K562 (cell line): ENCODE results near the gene SEMA4G. TPM values are rescaled to one million over a fixed set of nuclear protein-coding genes. Genes with fewer than 3 reads are reported as not detected.

ENCODE experiments used
- ATAC-seq: fragments of 200-7000 bp; cut with Tn5 transposase; 3 replicates; pipeline ENCODE4 v1.9.1; 2020; ENCODE audit warnings: moderate library complexity
- BruUV-seq: library from RNA; stranded (reverse); fragments of 400-500 nt; replicated peaks from 2 replicates; lab custom pipeline; 2021; lab: Mats Ljungman, UMichigan
- CTCF ChIA-PET: fragments of 300-600 bp; formaldehyde crosslinking; extraction: SDS; loops from one replicate; lab custom pipeline; 2021; ENCODE audit warnings: low intra/inter-chr PET ratio; lab: Yijun Ruan, JAX
- POLR2A ChIA-PET: fragments of 300-600, 350-650 bp; sonication (Branson Sonifier 250); formaldehyde crosslinking; extraction: SDS; loops from one replicate; lab custom pipeline; 2021; ENCODE audit warnings: antibody characterized with exemption, inconsistent platforms; lab: Yijun Ruan, JAX
- DNase-seq, 4 experiments: peaks; one replicate each; pipeline versions ENCODE4 v3.0.0 to v3.0.0-alpha.2; 2011 to 2018; ENCODE audit warnings: low spot score in 3 of 4, mixed read lengths in 3 of 4; ENCODE audit errors: extremely low read depth in 1 of 4
- FAIRE-seq: peaks from 2 replicates; lab custom pipeline; 2011; peaks lifted over from hg19 to GRCh38; lab: Jason Lieb, UNC
- H2AFZ ChIP-seq: 2 replicates; pipeline ENCODE4 v1.6.0; 2011; ENCODE audit warnings: low read depth, low read length, control low read depth, inconsistent platforms
- H3K27ac ChIP-seq: fragments of 200-600 bp; 3 replicates; pipeline ENCODE4 v1.8.0; 2011; ENCODE audit warnings: low read depth, mild to moderate bottlenecking, control low read depth, inconsistent platforms, low read length, moderate library complexity, mixed read lengths; ENCODE audit errors: extremely low read depth
- H3K27me3 ChIP-seq, 2 experiments: fragments of 300-600 bp in 1 of 2; 2 replicates in 1 of 2; 3 replicates in 1 of 2; pipeline versions ENCODE4 v1.6.0 to v1.8.0; 2011; ENCODE audit warnings: inconsistent platforms in 2 of 2, low read length in 2 of 2, mild to moderate bottlenecking in 1 of 2, mixed read lengths in 1 of 2, moderate library complexity in 1 of 2; ENCODE audit not compliant: control insufficient read depth in 2 of 2, insufficient read depth in 2 of 2
- H3K36me3 ChIP-seq: fragments of 300-600 bp; 3 replicates; pipeline ENCODE4 v1.8.0; 2011; ENCODE audit warnings: mild to moderate bottlenecking, low read length, inconsistent platforms; ENCODE audit not compliant: control insufficient read depth, insufficient read depth
- H3K4me1 ChIP-seq, 2 experiments: fragments of 200-600 bp in 1 of 2; replicated peaks in 1 of 2; 2 replicates in 1 of 2; 3 replicates in 1 of 2; pipeline versions ENCODE4 v1.5.1 to v1.8.0; 2011; ENCODE audit warnings: inconsistent platforms in 2 of 2, low read length in 2 of 2, mild to moderate bottlenecking in 1 of 2, mixed read lengths in 1 of 2, moderate library complexity in 1 of 2; ENCODE audit not compliant: control insufficient read depth in 2 of 2, insufficient read depth in 2 of 2
- H3K4me2 ChIP-seq: 2 replicates; pipeline ENCODE4 v1.6.1; 2011; ENCODE audit warnings: low read length, control low read depth, inconsistent platforms, mixed read lengths; ENCODE audit not compliant: insufficient read depth
- H3K4me3 ChIP-seq: fragments of 200-600 bp; sonication (generic), shearing (Covaris generic); 2 replicates; pipeline ENCODE4 v1.5.1; 2016; ENCODE audit warnings: control low read depth, inconsistent platforms
- H3K79me2 ChIP-seq: fragments of 200-600 bp; 3 replicates; pipeline ENCODE4 v1.8.0; 2011; ENCODE audit warnings: low read length, inconsistent platforms; ENCODE audit not compliant: control insufficient read depth, insufficient read depth
- H3K9ac ChIP-seq, 2 experiments: 2 replicates each; pipeline versions ENCODE4 v1.6.0 to v1.6.1; 2011; ENCODE audit warnings: low read depth in 2 of 2, low read length in 2 of 2, control low read depth in 1 of 2, inconsistent platforms in 1 of 2, mild to moderate bottlenecking in 1 of 2, mixed read lengths in 1 of 2; ENCODE audit not compliant: insufficient read depth in 1 of 2
- H3K9me1 ChIP-seq: one replicate; pipeline ENCODE4 v1.6.0; 2011; ENCODE audit warnings: inconsistent platforms, mild to moderate bottlenecking, low read length, moderate library complexity; ENCODE audit not compliant: control insufficient read depth, insufficient read depth
- H3K9me3 ChIP-seq: replicated peaks from 2 replicates; pipeline ENCODE4 v1.5.1; 2011; ENCODE audit warnings: low read depth, low read length, inconsistent platforms; ENCODE audit not compliant: control insufficient read depth, insufficient read depth
- H4K20me1 ChIP-seq: replicated peaks from 2 replicates; pipeline ENCODE4 v1.6.1; 2011; ENCODE audit warnings: low read length, inconsistent platforms, mixed read lengths; ENCODE audit not compliant: control insufficient read depth, insufficient read depth
- ATF1 ChIP-seq, 2 experiments: fragments of 450-650 bp in 1 of 2; IDR thresholded peaks; 2 replicates each; pipeline ENCODE4 v1.6.1; 2016; ENCODE audit warnings: missing compliant biosample characterization in 1 of 2, missing genetic modification characterization in 1 of 2
- CSDE1 ChIP-seq, 2 experiments: fragments of 450-650 bp; IDR thresholded peaks; 2 replicates each; pipeline ENCODE4 v1.6.1; 2016; ENCODE audit warnings: mild to moderate bottlenecking in 1 of 2
- ESRRB ChIP-seq: fragments of 250-450 bp; sonication (Bioruptor Pico); IDR thresholded peaks from 2 replicates; pipeline ENCODE4 v1.5.0; 2020; ENCODE audit warnings: mild to moderate bottlenecking, moderate library complexity, borderline replicate concordance
- FOXK2 ChIP-seq, 2 experiments: fragments of 450-650 bp; IDR thresholded peaks in 1 of 2; conservative IDR thresholded peaks in 1 of 2; 2 replicates each; pipeline ENCODE4 v1.6.1; 2016; ENCODE audit warnings: low read depth in 2 of 2, mild to moderate bottlenecking in 1 of 2
- IRF2 ChIP-seq: sonication (generic); formaldehyde crosslinking; IDR thresholded peaks from 2 replicates; pipeline ENCODE4 v1.8.1; 2022; ENCODE audit warnings: mild to moderate bottlenecking, missing genetic modification reagents
- RFX7 ChIP-seq: fragments of 250-450 bp; sonication (Bioruptor Pico); IDR thresholded peaks from 2 replicates; pipeline ENCODE4 v1.5.1; 2021; ENCODE audit warnings: mild to moderate bottlenecking
- RUNX1 ChIP-seq: sonication (generic); IDR thresholded peaks from 2 replicates; pipeline ENCODE4 v1.6.1; 2016; ENCODE audit warnings: antibody characterized with exemption, low read depth
- SMARCB1 ChIP-seq: IDR thresholded peaks from 2 replicates; pipeline ENCODE4 v1.6.1; 2011; ENCODE audit warnings: improper control_type of control experiment, low read depth; ENCODE audit not compliant: insufficient read length
- XRCC5 ChIP-seq: fragments of 200-400 bp; formaldehyde crosslinking; IDR thresholded peaks from 2 replicates; pipeline ENCODE4 v1.6.1; 2017; ENCODE audit warnings: low read depth, mild to moderate bottlenecking, low read length
- WGBS: fragments of 100-300 bp; shearing (Covaris generic); methylation state at CpG from one replicate; pipeline ENCODE4 v1.1.6; 2016; ENCODE audit warnings: low coverage, mixed read lengths; ENCODE audit not compliant: insufficient coverage; ENCODE audit errors: missing lambda C conversion rate; 5-methylcytosine and 5-hydroxymethylcytosine counted together
- in situ Hi-C: fragments of 300-500 bp; cut with MboI; formaldehyde crosslinking; loops from 4 replicates; pipeline ENCODE4 v1.15.0; 2018; ENCODE audit warnings: inconsistent platforms, mixed read lengths
- intact Hi-C: fragments of 100-400 bp; cut with micrococcal nuclease; formaldehyde crosslinking; loops from 2 replicates; pipeline ENCODE4 v1.14.2; 2022
- polyA plus RNA-seq, 8 experiments: library from polyadenylated mRNA; depleted of rRNA in 4 of 8; stranded (reverse) in 5 of 8; unstranded in 3 of 8; fragments of >200 nt; fragmentation: Nextera tagmentation in 2 of 8; fragmentation: Illumina TruSeq in 1 of 8; extraction: Ambion mirVana in 2 of 8; extraction: Trizol in 1 of 8; gene quantifications; 2 replicates each; pipeline versions ENCODE4 v1.2.1 to v1.2.3, GENCODE V29; 2011 to 2014; ENCODE audit warnings: inconsistent platforms in 1 of 8, missing spikeins in 1 of 8
- total RNA-seq, 7 experiments: library from RNA; depleted of rRNA in 6 of 7; stranded (reverse); fragments of >200 nt in 6 of 7; fragmentation: Illumina TruSeq in 2 of 7; extraction: Trizol in 2 of 7; gene quantifications; 2 replicates each; pipeline versions ENCODE4 v1.2.1 to v1.2.3, GENCODE V29; 2011 to 2021; ENCODE audit warnings: low replicate concordance in 1 of 7
- TF ChIP-seq, protein P1 (sequence below): sonication (generic); formaldehyde crosslinking; IDR thresholded peaks from 2 replicates; pipeline ENCODE4 v1.8.0; 2022; ENCODE audit warnings: mild to moderate bottlenecking, missing genetic modification reagents
- TF ChIP-seq, protein P2 (sequence below), 2 experiments: fragments of 150-350 bp in 1 of 2; IDR thresholded peaks; 2 replicates each; pipeline ENCODE4 v1.6.1; 2012 to 2016; ENCODE audit warnings: low read depth in 2 of 2, low read length in 2 of 2, mild to moderate bottlenecking in 1 of 2, moderate library complexity in 1 of 2
- TF ChIP-seq, protein P3 (sequence below): fragments of 450-650 bp; IDR thresholded peaks from 2 replicates; pipeline ENCODE4 v1.6.1; 2014; ENCODE audit warnings: low read depth, mild to moderate bottlenecking, moderate library complexity, borderline replicate concordance
- TF ChIP-seq, protein P4 (sequence below): conservative IDR thresholded peaks from 2 replicates; pipeline ENCODE4 v1.6.1; 2011; ENCODE audit warnings: low read depth, mild to moderate bottlenecking, low read length; ENCODE audit not compliant: control insufficient read depth
- TF ChIP-seq, protein P5 (sequence below): fragments of 450-650 bp; conservative IDR thresholded peaks from 2 replicates; pipeline ENCODE4 v1.6.1; 2016; ENCODE audit warnings: missing genetic modification characterization, low read depth, mild to moderate bottlenecking, missing compliant biosample characterization, moderate library complexity

The SEMA4G gene
- total and polyA plus RNA-seq, 9 of the 15 experiments (the other 6 are each of a cell fraction or from before 2014, with no cell fraction given) = 0.40 to 7.8 (median 1.8) TPM

DNA sequence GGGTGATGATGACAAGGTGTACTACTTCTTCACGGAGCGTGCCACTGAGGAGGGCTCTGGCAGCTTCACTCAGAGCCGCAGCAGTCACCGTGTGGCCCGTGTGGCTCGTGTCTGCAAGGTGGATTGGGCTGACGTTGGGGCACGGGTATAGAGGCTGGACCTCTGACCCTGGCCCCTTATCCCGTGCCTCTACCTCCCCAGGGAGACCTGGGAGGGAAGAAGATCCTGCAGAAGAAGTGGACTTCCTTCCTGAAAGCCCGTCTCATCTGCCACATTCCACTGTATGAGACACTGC is 9.5 kb downstream of the SEMA4G start:
- no peaks in the 10 kb centered on the region for H3K9me1 ChIP-seq
- in situ Hi-C loops (loop anchor here (25.0 kb wide), 1 partner anchor 1058 kb away; no protein-coding TSS in a partner anchor), intact Hi-C loops (no loop called here)
- no peak overlapping the region for H3K4me2 ChIP-seq
- H3K4me1 ChIP-seq = peaks cover 0 to 4% of the 10 kb centered on the region in 2 experiments; a peak in 2 of 5 replicates
- WGBS = 38% methylated on average over 7 of the region's 10 CpGs
- H3K9me3 ChIP-seq = no peaks in the 10 kb centered on the region
- DNase-seq = no peak
- H3K27me3 ChIP-seq = no peaks in the 10 kb centered on the region
- H3K27ac ChIP-seq = no peak overlapping the region
- no peak overlapping the region for H3K4me3 ChIP-seq
- no peaks in the 10 kb centered on the region; the same call in 1 of the 2 replicates for H4K20me1 ChIP-seq
- peaks cover 10% of the 10 kb centered on the region; the same call in 1 of the 3 replicates for H3K36me3 ChIP-seq
- no peaks in the 10 kb centered on the region for H3K79me2 ChIP-seq
- ChIA-PET POLR2A (no interaction called here), CTCF (no interaction called here)
- no TSS peak for BruUV-seq
- no peak for ATAC-seq
- no peak overlapping the region for H2AFZ ChIP-seq
- no peak for FAIRE-seq
- no peak overlapping the region for H3K9ac ChIP-seq
- TF ChIP-seq ATF1 (CRISPR knock-in tag; IDR thresholded peaks at IDR 0.05) (no peak), ATF1 (tag; IDR thresholded peaks at IDR 0.05) (no peak), IRF2 (CRISPR knock-in tag) (no peak), CSDE1 (IDR thresholded peaks at IDR 0.05) (no peak), FOXK2 (conservative IDR thresholded peaks at IDR 0.05 in 1 of 2, IDR thresholded peaks at IDR 0.05 in 1 of 2; ENCODE audit: low read depth in 2 of 2) (no peak), SMARCB1 (no peak), RFX7 (CRISPR knock-in tag) (no peak), RUNX1 (no peak), XRCC5 (no peak), ESRRB (CRISPR knock-in tag) (no peak)
- TF ChIP-seq, protein P1, sequence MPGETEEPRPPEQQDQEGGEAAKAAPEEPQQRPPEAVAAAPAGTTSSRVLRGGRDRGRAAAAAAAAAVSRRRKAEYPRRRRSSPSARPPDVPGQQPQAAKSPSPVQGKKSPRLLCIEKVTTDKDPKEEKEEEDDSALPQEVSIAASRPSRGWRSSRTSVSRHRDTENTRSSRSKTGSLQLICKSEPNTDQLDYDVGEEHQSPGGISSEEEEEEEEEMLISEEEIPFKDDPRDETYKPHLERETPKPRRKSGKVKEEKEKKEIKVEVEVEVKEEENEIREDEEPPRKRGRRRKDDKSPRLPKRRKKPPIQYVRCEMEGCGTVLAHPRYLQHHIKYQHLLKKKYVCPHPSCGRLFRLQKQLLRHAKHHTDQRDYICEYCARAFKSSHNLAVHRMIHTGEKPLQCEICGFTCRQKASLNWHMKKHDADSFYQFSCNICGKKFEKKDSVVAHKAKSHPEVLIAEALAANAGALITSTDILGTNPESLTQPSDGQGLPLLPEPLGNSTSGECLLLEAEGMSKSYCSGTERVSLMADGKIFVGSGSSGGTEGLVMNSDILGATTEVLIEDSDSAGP = no peak
- TF ChIP-seq, protein P2, sequence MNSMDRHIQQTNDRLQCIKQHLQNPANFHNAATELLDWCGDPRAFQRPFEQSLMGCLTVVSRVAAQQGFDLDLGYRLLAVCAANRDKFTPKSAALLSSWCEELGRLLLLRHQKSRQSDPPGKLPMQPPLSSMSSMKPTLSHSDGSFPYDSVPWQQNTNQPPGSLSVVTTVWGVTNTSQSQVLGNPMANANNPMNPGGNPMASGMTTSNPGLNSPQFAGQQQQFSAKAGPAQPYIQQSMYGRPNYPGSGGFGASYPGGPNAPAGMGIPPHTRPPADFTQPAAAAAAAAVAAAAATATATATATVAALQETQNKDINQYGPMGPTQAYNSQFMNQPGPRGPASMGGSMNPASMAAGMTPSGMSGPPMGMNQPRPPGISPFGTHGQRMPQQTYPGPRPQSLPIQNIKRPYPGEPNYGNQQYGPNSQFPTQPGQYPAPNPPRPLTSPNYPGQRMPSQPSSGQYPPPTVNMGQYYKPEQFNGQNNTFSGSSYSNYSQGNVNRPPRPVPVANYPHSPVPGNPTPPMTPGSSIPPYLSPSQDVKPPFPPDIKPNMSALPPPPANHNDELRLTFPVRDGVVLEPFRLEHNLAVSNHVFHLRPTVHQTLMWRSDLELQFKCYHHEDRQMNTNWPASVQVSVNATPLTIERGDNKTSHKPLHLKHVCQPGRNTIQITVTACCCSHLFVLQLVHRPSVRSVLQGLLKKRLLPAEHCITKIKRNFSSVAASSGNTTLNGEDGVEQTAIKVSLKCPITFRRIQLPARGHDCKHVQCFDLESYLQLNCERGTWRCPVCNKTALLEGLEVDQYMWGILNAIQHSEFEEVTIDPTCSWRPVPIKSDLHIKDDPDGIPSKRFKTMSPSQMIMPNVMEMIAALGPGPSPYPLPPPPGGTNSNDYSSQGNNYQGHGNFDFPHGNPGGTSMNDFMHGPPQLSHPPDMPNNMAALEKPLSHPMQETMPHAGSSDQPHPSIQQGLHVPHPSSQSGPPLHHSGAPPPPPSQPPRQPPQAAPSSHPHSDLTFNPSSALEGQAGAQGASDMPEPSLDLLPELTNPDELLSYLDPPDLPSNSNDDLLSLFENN (IDR thresholded peaks at IDR 0.05; ENCODE audit: low read depth in 2 of 2, low read length in 2 of 2) = no peak
- TF ChIP-seq, protein P3, sequence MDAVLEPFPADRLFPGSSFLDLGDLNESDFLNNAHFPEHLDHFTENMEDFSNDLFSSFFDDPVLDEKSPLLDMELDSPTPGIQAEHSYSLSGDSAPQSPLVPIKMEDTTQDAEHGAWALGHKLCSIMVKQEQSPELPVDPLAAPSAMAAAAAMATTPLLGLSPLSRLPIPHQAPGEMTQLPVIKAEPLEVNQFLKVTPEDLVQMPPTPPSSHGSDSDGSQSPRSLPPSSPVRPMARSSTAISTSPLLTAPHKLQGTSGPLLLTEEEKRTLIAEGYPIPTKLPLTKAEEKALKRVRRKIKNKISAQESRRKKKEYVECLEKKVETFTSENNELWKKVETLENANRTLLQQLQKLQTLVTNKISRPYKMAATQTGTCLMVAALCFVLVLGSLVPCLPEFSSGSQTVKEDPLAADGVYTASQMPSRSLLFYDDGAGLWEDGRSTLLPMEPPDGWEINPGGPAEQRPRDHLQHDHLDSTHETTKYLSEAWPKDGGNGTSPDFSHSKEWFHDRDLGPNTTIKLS = no peak
- TF ChIP-seq, protein P4, sequence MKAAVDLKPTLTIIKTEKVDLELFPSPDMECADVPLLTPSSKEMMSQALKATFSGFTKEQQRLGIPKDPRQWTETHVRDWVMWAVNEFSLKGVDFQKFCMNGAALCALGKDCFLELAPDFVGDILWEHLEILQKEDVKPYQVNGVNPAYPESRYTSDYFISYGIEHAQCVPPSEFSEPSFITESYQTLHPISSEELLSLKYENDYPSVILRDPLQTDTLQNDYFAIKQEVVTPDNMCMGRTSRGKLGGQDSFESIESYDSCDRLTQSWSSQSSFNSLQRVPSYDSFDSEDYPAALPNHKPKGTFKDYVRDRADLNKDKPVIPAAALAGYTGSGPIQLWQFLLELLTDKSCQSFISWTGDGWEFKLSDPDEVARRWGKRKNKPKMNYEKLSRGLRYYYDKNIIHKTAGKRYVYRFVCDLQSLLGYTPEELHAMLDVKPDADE = no peak
- TF ChIP-seq, protein P5, sequence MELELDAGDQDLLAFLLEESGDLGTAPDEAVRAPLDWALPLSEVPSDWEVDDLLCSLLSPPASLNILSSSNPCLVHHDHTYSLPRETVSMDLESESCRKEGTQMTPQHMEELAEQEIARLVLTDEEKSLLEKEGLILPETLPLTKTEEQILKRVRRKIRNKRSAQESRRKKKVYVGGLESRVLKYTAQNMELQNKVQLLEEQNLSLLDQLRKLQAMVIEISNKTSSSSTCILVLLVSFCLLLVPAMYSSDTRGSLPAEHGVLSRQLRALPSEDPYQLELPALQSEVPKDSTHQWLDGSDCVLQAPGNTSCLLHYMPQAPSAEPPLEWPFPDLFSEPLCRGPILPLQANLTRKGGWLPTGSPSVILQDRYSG (tag) = no peak
